ENCODE results near the gene RPTOR.

RPTOR gene

DNA sequence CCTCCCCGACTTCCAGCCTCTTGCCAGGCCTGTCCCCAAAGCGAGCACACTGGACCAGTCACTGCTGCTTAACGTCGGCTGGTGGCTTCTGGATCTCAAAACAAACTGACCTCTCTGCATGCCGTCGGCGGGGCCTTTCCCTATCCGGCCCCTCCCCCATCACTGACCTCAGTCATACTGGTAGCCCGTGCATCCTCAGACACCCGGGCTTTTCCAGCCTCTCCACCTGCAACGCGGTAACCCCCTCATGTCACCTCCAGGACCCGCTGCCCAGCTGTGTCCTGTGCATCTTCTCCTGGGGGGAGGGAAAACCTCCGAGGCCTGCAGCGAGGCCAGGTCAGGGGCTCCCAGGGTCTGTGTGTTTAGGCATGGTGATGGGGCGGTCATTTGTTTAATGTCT is 308.4 kb downstream of the RPTOR start:
- peaks cover 15% of the 10 kb centered on the region for H3K36me3 Mint-ChIP-seq
- no peaks in the 10 kb centered on the region for H3K27me3 Mint-ChIP-seq
- H3K27ac Mint-ChIP-seq: peak overlapping the region; percentile 35
- H3K4me3 Mint-ChIP-seq: no peak overlapping the region
- no peaks in the 10 kb centered on the region for H3K9me3 Mint-ChIP-seq
- H3K4me1 Mint-ChIP-seq: peaks cover 78% of the 10 kb centered on the region

DNA sequence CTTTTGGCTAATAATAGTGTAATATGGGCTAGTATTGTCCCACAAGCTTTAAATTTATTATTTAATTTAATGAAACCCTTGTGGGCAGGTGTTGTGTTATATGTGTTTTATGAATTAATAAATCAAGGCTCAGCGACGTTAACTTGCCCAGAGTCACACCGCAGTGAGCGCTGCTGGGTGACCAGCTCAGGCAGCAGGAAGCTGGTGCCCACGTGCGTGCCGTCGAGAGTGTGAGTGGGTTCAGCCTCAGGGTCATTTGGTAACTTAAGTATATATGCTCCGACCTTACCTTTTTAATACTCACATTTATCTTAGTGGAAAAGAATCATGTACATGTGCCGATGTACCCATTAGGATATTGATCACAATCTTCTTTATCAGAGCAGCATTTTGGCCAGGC is 309.6 kb downstream of the RPTOR start:
- no peaks in the 10 kb centered on the region for H3K9me3 Mint-ChIP-seq
- H3K4me1 Mint-ChIP-seq: peaks cover 79% of the 10 kb centered on the region
- H3K36me3 Mint-ChIP-seq: peaks cover 16% of the 10 kb centered on the region
- H3K27me3 Mint-ChIP-seq: no peaks in the 10 kb centered on the region
- peak overlapping the region; percentile 15 for H3K27ac Mint-ChIP-seq
- no peak overlapping the region for H3K4me3 Mint-ChIP-seq

DNA sequence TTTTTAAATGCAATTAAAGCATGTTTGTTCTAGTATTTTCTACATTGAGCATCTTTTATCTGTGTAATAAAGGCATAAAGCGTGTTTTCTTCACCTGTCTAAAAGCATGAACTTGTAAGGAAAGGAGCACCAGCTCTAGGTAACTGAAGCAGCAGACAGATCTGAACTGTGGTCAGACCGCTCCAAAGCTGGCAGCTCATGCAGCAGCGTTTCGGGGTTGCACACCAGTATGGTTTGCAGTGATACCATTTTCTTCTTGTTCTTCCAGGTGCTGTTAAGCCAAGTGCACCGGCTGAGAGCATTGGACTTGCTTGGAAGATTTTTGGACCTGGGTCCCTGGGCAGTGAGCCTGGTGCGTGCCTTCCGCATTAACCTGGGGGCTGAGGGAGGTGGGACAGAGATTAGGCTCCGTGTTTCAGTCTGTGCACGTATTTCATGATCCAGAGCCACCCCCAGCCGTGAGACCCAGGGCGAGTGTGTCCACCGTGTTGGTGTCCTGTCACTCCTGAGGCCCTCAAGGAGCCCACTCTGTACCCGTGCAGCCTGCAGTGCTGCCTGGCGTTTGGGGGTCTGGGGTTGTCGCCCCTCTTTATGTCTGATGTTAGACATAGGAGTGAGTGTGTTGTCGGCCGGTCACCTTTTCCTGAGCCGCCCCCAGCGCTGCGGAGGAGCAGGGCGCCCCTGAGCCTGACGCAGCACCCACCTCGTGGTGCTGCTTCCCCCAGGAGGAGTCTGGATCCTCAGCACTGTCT is 310.7 kb downstream of the RPTOR start:
- Mint-ChIP-seq H3K27ac (peak overlapping the region; percentile 95), H3K4me1 (peaks cover 73% of the 10 kb centered on the region), H3K9me3 (no peaks in the 10 kb centered on the region), H3K4me3 (peak overlapping the region; percentile 57), H3K36me3 (peaks cover 17% of the 10 kb centered on the region), H3K27me3 (no peaks in the 10 kb centered on the region)

DNA sequence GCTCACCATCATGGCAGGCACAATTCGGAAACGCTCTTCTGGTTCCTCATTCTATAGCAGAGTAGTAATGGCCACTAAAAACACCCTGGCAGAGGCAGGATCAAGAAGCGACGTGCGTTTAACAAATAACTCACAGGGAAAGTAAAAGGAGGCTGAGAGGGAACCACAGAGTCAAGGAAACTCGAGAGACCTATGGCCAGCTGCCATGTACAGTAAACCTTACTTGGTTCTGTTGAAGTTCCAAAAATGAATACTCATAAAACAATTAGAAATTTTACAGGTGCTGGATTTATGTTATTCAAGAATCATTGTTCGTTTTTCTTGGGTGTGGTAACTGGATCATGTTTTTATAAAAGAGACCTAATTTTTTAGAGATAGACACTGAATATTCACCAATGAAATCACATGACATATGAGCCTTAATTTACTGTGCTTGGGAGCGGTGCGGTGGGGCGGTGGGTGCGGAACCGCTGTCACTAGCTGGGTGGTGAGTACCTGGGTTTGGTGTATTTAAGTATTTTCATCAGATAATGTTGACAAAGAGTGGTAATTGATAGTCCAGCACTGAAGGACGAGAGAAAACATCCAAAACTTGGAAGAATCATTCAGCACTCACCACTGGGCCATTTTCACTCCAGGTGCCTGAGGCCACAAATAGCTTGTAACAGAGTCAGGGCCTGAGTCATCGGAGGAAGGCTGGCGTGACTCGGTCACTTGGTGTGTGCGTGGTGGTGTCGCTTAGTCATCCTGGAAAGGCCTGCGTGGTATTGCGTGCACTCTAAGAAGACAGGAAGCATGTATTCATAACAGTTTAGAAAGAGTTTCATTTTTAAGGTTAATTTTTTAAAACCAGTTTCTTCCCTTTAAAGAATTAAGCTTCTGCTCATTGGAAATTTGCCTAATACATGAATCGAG is 311.6 kb downstream of the RPTOR start:
- H3K4me1 Mint-ChIP-seq: peaks cover 74% of the 10 kb centered on the region
- no peaks in the 10 kb centered on the region for H3K27me3 Mint-ChIP-seq
- peaks cover 20% of the 10 kb centered on the region for H3K36me3 Mint-ChIP-seq
- H3K27ac Mint-ChIP-seq: peak overlapping the region; percentile 95
- H3K9me3 Mint-ChIP-seq: no peaks in the 10 kb centered on the region
- H3K4me3 Mint-ChIP-seq: peak overlapping the region; percentile 57

DNA sequence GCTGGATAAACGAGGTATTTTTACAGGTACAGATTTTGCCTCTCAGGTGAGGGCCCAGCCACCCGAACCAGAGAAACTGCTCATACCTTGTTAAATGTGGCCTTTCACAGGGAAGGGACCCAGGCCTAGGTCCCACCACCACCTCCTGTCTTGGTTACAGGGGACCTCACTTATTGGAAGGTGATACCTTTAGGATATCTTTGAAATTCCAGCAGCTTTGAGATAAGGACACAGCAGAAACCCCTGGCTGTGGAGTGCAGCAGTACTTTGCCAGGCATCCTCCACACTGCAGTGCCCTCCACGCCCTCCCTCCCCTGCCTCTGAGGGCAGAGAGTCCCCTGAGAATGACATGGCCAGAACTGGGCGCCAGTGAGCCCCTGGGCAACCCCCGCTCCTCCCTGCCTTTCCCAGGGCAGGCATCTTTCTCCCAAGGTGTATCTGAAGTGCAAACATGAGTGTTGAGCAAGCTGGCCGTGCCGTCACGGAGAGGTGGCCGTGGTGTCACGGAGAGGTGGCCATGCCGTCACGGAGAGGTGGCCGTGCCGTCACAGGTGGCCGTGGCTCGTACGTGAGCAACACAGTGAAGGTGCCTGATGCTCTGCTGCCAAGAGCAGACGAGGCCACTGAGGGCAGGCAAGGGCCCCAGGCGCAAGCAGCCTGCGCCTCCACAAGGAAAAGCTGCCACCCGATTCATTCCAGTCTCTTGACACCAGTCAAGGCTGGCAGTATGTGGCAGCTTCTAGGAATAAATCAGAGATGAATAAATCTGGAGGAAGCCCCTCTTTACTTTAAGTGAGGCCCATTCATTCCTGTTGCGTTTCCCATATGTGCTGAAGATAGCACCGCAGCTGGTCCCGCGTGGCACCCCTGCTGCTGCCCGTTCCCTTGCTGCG is 312.5 kb downstream of the RPTOR start:
- peak overlapping the region; percentile 57 for H3K4me3 Mint-ChIP-seq
- no peaks in the 10 kb centered on the region for H3K27me3 Mint-ChIP-seq
- peak overlapping the region; percentile 95 for H3K27ac Mint-ChIP-seq
- no peaks in the 10 kb centered on the region for H3K9me3 Mint-ChIP-seq
- peaks cover 18% of the 10 kb centered on the region for H3K36me3 Mint-ChIP-seq
- H3K4me1 Mint-ChIP-seq: peaks cover 76% of the 10 kb centered on the region

DNA sequence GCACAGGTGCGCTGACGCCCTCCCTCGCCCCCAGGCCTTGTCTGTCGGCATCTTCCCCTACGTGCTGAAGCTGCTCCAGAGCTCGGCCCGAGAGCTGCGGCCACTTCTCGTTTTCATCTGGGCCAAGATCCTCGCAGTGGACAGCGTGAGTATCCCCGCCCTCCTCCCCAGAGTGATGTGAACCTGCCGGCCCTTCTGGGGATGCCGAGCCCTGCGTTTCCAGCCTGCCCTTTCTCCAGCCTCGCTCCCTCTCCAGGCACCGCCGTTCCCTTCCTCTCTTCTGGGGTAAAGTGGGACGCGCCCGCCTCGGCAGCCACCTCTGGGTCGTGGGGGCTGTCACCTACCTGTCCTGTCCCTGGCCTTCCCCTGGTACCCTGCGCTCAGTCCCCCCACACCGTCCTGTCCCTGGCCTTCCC is 313.1 kb downstream of the RPTOR start:
- peaks cover 77% of the 10 kb centered on the region for H3K4me1 Mint-ChIP-seq
- H3K4me3 Mint-ChIP-seq: no peak overlapping the region
- peaks cover 18% of the 10 kb centered on the region for H3K36me3 Mint-ChIP-seq
- peak overlapping the region; percentile 95 for H3K27ac Mint-ChIP-seq
- no peaks in the 10 kb centered on the region for H3K9me3 Mint-ChIP-seq
- H3K27me3 Mint-ChIP-seq: no peaks in the 10 kb centered on the region

DNA sequence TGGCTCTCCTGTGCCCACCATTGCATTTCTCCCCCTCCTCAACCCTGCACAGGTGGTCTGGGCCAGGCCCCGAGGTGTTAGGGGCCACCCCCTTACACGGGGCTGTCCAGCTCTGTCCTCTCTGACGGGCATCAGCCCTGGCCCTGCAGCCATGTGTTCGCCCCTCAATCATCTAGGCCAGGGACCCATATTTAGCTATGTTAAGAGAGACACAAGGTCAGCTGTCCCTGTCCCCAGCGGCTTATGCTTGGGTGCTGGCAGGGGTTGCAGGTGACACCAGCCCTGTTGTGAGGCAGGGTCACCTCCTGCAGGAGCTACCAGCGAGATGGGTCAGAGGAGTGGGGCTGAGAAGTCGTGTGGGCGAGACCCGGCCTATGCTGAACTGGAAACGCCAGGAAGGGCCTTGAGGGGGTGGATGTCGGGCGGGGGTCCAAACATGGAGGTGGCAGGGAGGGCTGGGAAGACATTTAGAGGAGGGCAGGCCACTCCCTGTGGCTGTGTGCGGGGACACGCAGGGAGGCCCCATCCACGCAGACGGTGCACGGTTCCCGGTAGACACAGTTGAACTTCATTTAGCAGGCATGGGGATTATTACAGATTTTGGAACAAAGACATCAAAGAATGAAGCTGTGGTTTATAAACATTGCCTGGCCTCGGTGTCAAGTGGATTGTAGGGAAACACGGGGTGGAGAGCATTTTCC is 313.8 kb downstream of the RPTOR start:
- peak overlapping the region; percentile 95 for H3K27ac Mint-ChIP-seq
- peaks cover 78% of the 10 kb centered on the region for H3K4me1 Mint-ChIP-seq
- H3K36me3 Mint-ChIP-seq: peaks cover 22% of the 10 kb centered on the region
- peak overlapping the region; percentile 55 for H3K4me3 Mint-ChIP-seq
- H3K9me3 Mint-ChIP-seq: no peaks in the 10 kb centered on the region
- no peaks in the 10 kb centered on the region for H3K27me3 Mint-ChIP-seq

DNA sequence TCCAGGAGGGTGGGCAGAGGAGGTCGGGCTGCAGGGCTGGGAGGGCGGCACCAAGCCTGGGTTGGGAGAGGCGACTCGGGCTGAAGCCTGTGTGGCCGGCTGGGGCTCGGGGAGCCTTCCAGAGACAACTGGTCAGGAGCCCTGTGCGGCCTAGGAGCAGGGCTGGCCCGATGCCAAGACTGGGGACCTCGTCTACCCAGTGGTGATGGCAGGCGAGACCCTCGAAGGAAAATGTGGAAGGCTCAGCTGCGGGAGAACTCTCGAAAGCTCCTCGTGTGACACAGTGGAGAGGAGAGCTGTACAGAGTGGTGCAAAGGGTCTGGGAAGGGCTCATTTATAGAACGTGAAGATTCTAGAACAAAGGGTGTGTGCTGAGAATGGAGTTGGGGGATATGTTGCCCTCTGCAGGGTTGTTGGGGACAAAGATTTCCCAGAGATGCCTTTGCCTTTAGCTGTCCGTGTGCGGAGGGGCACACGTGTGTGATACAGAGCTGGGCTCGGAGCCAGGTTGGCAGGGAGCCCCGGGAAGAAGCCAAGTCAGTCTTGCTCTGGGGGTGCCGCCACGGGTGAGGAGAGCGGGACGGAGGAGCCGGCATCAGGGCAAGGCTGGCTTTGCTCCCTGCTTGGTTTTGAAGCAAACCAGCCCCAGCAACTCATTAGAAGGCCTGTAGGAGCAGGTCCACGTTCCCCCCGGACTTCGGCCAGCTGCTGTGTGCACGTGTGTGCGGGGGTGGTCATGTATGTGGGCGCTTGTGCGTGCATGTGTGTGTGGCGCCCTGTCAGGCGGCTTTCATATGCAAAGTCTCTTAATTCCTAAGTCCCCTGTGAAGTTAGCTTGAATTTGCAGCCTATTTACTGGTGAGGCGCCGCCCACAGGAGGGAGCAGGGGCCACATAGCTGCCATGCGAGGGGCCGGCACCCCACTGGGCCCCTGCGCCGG is 314.6 kb downstream of the RPTOR start:
- peaks cover 27% of the 10 kb centered on the region for H3K36me3 Mint-ChIP-seq
- H3K9me3 Mint-ChIP-seq: no peaks in the 10 kb centered on the region
- H3K4me1 Mint-ChIP-seq: peaks cover 84% of the 10 kb centered on the region
- no peaks in the 10 kb centered on the region for H3K27me3 Mint-ChIP-seq
- peak overlapping the region; percentile 95 for H3K27ac Mint-ChIP-seq
- H3K4me3 Mint-ChIP-seq: peak overlapping the region; percentile 44

DNA sequence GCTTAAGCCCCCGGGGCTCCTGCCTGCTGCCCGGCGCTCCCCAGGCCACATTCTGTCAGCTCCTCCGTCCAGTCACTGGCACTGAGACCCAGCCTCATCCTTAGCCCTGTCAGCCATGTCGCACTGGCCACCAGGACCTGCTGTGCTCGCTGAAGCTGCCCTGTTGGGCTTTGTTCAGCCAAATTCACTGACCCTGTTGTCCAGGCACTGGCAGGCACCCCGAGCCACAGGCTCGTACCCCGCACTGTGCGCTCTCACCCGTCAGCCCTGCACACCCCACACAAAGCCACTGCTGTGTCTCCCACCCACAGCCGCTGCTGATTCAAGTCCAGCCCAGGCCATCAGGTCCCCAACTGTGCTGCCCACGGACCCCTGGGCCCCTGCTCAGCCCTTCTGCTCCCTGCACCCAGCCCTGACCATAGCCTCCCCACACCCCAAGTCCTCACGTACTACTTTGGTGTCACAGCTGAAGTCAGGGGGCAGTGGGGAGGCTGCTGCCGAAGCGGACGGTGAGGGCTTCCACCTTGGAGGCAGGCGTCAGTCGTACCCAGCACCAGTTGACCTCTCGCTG is 315.5 kb downstream of the RPTOR start:
- Mint-ChIP-seq H3K27ac (peak overlapping the region; percentile 97), H3K4me1 (peaks cover 84% of the 10 kb centered on the region), H3K9me3 (no peaks in the 10 kb centered on the region), H3K27me3 (no peaks in the 10 kb centered on the region), H3K4me3 (no peak overlapping the region), H3K36me3 (peaks cover 35% of the 10 kb centered on the region)

DNA sequence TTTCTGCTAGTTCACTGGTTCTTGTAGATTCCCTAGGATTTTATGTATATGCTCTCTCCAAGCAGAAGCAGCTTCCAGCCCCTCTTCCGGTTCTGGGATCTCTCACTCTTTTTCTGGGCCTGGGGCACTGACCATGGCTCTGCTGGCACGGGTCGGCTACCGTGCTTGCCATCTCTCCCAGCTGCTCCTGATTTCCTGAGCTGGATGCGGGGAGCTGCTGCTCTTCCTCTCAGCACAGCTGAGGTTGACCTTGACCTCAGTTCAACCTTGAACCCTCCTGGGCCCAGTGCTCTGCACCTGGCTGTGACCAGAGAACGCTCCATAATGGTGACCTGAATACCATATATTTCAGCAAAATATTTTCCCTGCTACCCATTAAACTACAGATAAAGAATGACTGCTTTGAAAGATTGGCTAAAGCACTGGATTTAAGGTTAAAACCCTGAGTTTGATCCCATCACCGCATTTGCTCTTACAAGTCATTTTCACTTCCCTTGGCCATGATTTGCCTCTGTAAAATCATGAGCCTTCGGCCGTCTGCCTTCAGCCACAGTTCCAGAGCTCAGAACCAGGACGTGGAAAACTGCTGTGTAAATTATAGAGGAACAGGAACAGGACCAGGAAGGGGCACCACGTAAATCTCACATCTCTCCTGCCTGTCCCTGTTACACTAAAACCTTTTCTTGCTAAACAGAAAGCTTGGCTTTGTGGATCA is 316.2 kb downstream of the RPTOR start:
- Mint-ChIP-seq H3K4me3 (peak overlapping the region; percentile 54), H3K27me3 (no peaks in the 10 kb centered on the region), H3K4me1 (peaks cover 84% of the 10 kb centered on the region), H3K9me3 (no peaks in the 10 kb centered on the region), H3K27ac (peak overlapping the region; percentile 97), H3K36me3 (peaks cover 36% of the 10 kb centered on the region)

DNA sequence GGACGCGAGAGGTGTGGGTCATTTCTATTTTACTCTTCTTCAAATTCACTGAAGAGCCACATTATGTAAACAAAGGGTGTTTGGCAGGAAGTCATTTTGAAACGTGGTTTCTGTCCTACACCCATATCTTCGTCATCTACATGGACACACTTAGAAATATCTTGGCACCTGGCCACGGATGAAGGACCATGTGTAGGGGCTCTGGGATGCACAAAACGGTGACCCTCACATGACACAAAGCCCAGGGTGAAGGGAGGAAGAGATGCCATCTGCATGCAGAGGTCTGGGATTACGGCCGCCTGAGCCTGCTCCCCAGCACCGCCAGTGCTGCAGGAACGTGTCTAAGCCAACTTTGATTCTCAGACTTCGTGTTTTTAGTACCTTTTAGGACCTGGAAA is 316.8 kb downstream of the RPTOR start:
- H3K4me3 Mint-ChIP-seq: peak overlapping the region; percentile 54
- H3K27ac Mint-ChIP-seq: peak overlapping the region; percentile 97
- peaks cover 34% of the 10 kb centered on the region for H3K36me3 Mint-ChIP-seq

DNA sequence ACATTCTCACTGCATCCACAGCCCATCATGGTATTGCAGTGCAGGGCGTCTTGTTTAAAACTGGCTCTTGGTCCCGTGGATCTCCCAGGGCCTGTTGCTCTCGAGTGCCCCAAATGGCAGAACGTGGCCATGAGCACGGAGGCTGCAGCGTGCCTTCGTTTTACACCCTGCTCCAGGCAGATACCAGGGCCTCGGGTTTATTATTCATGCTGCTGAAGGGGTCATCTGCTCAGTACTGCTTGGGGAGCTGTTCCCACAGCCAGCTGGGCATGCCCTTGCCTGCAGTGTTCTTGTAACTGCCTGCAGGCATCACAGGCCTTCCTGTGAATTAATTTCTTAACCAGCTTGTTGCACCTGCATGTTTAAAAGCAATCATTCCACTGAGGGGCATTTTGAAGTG is 317.3 kb downstream of the RPTOR start:
- peaks cover 35% of the 10 kb centered on the region for H3K36me3 Mint-ChIP-seq
- no peaks in the 10 kb centered on the region for H3K9me3 Mint-ChIP-seq
- peak overlapping the region; percentile 59 for H3K4me3 Mint-ChIP-seq
- H3K27ac Mint-ChIP-seq: peak overlapping the region; percentile 97
- H3K4me1 Mint-ChIP-seq: peaks cover 82% of the 10 kb centered on the region
- no peaks in the 10 kb centered on the region for H3K27me3 Mint-ChIP-seq

More for the DNA sequence above, 316.8 kb downstream of the RPTOR start:
- Mint-ChIP-seq H3K4me1 (peaks cover 82% of the 10 kb centered on the region), H3K9me3 (no peaks in the 10 kb centered on the region), H3K27me3 (no peaks in the 10 kb centered on the region)

DNA sequence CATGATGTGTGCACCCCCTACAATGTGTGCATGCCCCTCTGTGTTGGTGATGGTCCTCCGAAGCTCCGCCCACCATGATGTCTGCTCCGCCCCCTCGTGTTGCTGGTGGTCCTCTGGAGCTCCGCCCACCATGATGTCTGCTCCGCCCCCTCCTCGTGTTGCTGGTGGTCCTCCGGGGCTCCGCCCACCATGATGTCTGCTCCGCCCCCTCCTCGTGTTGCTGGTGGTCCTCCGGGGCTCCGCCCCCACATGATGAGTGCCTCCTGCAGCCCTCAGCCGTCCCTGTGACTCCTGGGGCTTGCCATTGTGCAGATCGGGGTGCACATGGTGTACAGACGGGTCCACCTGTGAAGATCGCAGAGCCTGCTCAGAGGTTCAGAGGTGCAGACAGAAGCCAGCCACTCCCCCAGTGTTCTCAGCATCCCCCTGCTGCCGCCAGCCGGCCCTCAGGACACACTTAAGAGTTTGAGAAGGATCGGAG is 317.9 kb downstream of the RPTOR start:
- Mint-ChIP-seq H3K4me3 (no peak overlapping the region), H3K4me1 (peaks cover 84% of the 10 kb centered on the region), H3K36me3 (peaks cover 35% of the 10 kb centered on the region), H3K27me3 (no peaks in the 10 kb centered on the region), H3K27ac (peak overlapping the region; percentile 97), H3K9me3 (no peaks in the 10 kb centered on the region)
